Endothelial cell of umbilical vein (primary cell): ENCODE data around the gene XPNPEP1. TPM values are rescaled to one million over a fixed set of nuclear protein-coding genes. Genes with fewer than 3 reads are reported as not detected.

Experiments used
- BruUV-seq: library from RNA; stranded (reverse); fragments of 400-500 nt; replicated peaks from 2 replicates; lab custom pipeline; 2021; lab: Mats Ljungman, UMichigan
- CTCF ChIA-PET: fragments of 300-600, 350-600 bp; sonication (Branson Sonifier 250); formaldehyde crosslinking; loops from one replicate; lab custom pipeline; 2021; ENCODE audit warnings: antibody characterized with exemption, inconsistent platforms; lab: Charles Lee
- POLR2A ChIA-PET: fragments of 300-600, 350-600 bp; sonication (Branson Sonifier 250); formaldehyde crosslinking; loops from one replicate; lab custom pipeline; 2021; ENCODE audit warnings: antibody characterized with exemption, inconsistent platforms; lab: Charles Lee
- DNase-seq: peaks from one replicate; pipeline ENCODE4 v3.0.0-alpha.2; 2011; ENCODE audit warnings: low read depth, low spot score
- FAIRE-seq: peaks from 2 replicates; lab custom pipeline; 2011; peaks lifted over from hg19 to GRCh38; lab: Jason Lieb, UNC
- H2AFZ ChIP-seq: 2 replicates; pipeline ENCODE4 v1.6.0; 2012; ENCODE audit warnings: low read depth, low read length, control low read depth, inconsistent platforms
- H3K27ac ChIP-seq: 2 replicates; pipeline ENCODE4 v1.5.1; 2011; ENCODE audit warnings: low read depth, mild to moderate bottlenecking, control low read depth, low read length, moderate library complexity; ENCODE audit not compliant: insufficient read depth
- H3K27me3 ChIP-seq, 2 experiments: 2 replicates each; pipeline versions ENCODE4 v1.6.0 to v1.6.1; 2011; ENCODE audit warnings: low read length in 2 of 2, mixed read lengths in 1 of 2; ENCODE audit not compliant: control insufficient read depth in 2 of 2, insufficient read depth in 2 of 2
- H3K36me3 ChIP-seq, 2 experiments: 2 replicates in 1 of 2; 3 replicates in 1 of 2; pipeline ENCODE4 v1.5.1; 2011; ENCODE audit warnings: low read length in 2 of 2, mild to moderate bottlenecking in 1 of 2, moderate library complexity in 1 of 2; ENCODE audit not compliant: control insufficient read depth in 2 of 2, insufficient read depth in 2 of 2; ENCODE audit errors: extremely low read depth in 1 of 2
- H3K4me1 ChIP-seq: 3 replicates; pipeline ENCODE4 v1.5.1; 2011; ENCODE audit warnings: mild to moderate bottlenecking, low read length; ENCODE audit not compliant: control insufficient read depth, insufficient read depth; ENCODE audit errors: extremely low read depth
- H3K4me2 ChIP-seq: 2 replicates; pipeline ENCODE4 v1.6.1; 2011; ENCODE audit warnings: low read length, control low read depth, mixed read lengths; ENCODE audit not compliant: insufficient read depth
- H3K4me3 ChIP-seq, 3 experiments: fragments of 200-600 bp in 1 of 3; sonication (generic), shearing (Covaris generic) in 1 of 3; replicated peaks in 1 of 3; 2 replicates each; pipeline ENCODE4 v1.5.1; 2011 to 2016; ENCODE audit warnings: control low read depth in 3 of 3, low read length in 3 of 3, mild to moderate bottlenecking in 2 of 3, inconsistent platforms in 1 of 3, low read depth in 1 of 3, moderate library complexity in 1 of 3; ENCODE audit not compliant: insufficient read depth in 1 of 3
- H3K79me2 ChIP-seq: 2 replicates; pipeline ENCODE4 v1.6.0; 2012; ENCODE audit warnings: low read length, inconsistent platforms; ENCODE audit not compliant: control insufficient read depth, insufficient read depth
- H3K9ac ChIP-seq: replicated peaks from 2 replicates; pipeline ENCODE3; 2011; ENCODE audit warnings: low read length, control low read depth; ENCODE audit not compliant: insufficient read depth; ENCODE audit errors: extremely low read depth
- H3K9me1 ChIP-seq: replicated peaks from 3 replicates; pipeline ENCODE4 v1.6.0; 2011; ENCODE audit warnings: mild to moderate bottlenecking, low read length; ENCODE audit not compliant: control insufficient read depth, insufficient read depth; ENCODE audit errors: extremely low read depth
- H3K9me3 ChIP-seq: replicated peaks from 2 replicates; pipeline ENCODE4 v1.5.1; 2012; ENCODE audit warnings: low read length, inconsistent platforms; ENCODE audit not compliant: control insufficient read depth, insufficient read depth
- H4K20me1 ChIP-seq: replicated peaks from 2 replicates; pipeline ENCODE3; 2011; ENCODE audit warnings: mild to moderate bottlenecking, low read length; ENCODE audit not compliant: control insufficient read depth, insufficient read depth; ENCODE audit errors: extremely low read depth
- EZH2 ChIP-seq: IDR thresholded peaks from 2 replicates; pipeline ENCODE4 v1.6.1; 2012; ENCODE audit warnings: borderline replicate concordance, low read depth, mild to moderate bottlenecking, moderate library complexity, low read length, inconsistent platforms; ENCODE audit not compliant: severe bottlenecking
- GATA2 ChIP-seq: IDR thresholded peaks from 2 replicates; pipeline ENCODE4 v1.7.0; 2011; ENCODE audit warnings: low read depth, mild to moderate bottlenecking, moderate library complexity, mixed read lengths, low read length; ENCODE audit not compliant: insufficient read length, insufficient read depth
- JUN ChIP-seq: IDR thresholded peaks from 2 replicates; pipeline ENCODE4 v1.6.1; 2011; ENCODE audit warnings: borderline replicate concordance, low read depth; ENCODE audit not compliant: insufficient read length, insufficient read depth
- MYC ChIP-seq: IDR thresholded peaks from one replicate; pipeline ENCODE4 v1.6.1; 2011; ENCODE audit warnings: mild to moderate bottlenecking, low read depth, low read length
- dilution Hi-C: fragments of 300-500 bp; cut with MboI; formaldehyde crosslinking; loops from one replicate; pipeline ENCODE4 v1.15.0; 2019; ENCODE audit warnings: low sequenced_read_pairs; ENCODE audit not compliant: extremely low pct_ligation_motif_present
- intact Hi-C: fragments of 100-400 bp; cut with micrococcal nuclease; formaldehyde crosslinking; loops from one replicate; pipeline ENCODE4 v1.10.0; 2022
- polyA plus RNA-seq, 4 experiments: library from polyadenylated mRNA; depleted of rRNA in 3 of 4; stranded (reverse) in 3 of 4; unstranded in 1 of 4; fragments of >200 nt; gene quantifications; 2 replicates each; pipeline versions ENCODE4 v1.2.1 to v1.2.3, GENCODE V29; 2011 to 2012; ENCODE audit warnings: missing spikeins in 1 of 4
- total RNA-seq: library from RNA; stranded (reverse); gene quantifications from 2 replicates; pipeline ENCODE4 v1.2.3, GENCODE V29; 2021
- TF ChIP-seq, protein P1 (sequence below), 2 donors: IDR thresholded peaks; 1 replicate in 1 of 2; 2 replicates in 1 of 2; pipeline ENCODE4 v1.5.1; 2011; ENCODE audit warnings: low read length in 2 of 2, mild to moderate bottlenecking in 2 of 2, moderate library complexity in 2 of 2, control low read depth in 1 of 2, inconsistent platforms in 1 of 2, low read depth in 1 of 2; ENCODE audit not compliant: insufficient read depth in 1 of 2; ENCODE audit errors: extremely low read depth in 1 of 2

XPNPEP1 gene
- total and polyA plus RNA-seq, 2 donors (not counting 3 experiments of a cell fraction or from before 2014, with no cell fraction given): 81.1 to 245 TPM

DNA sequence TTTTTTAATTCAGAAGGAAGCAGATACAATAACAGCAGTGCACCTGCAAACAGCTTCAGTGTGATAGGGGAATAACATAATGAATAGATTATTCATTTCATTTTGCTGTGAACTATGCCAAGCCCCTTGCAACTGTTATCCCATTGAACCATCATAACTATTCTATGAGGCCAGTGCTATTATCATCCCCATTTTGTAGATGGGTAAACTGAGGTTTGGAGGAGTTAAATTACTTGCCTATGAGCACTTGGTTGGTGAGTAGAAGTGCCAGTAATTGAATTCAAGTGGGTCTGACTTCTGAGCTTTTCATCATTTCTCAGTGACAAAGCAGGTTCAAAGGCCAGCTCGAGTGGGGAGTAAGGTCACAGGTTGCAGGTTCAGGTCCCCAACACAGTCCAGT, 16.8 kb upstream of the XPNPEP1 start:
- POLR2A ChIA-PET: no interaction called here
- no peaks in the 10 kb centered on the region for H3K9me3 ChIP-seq
- CTCF ChIA-PET: interaction anchor here (0.9 to 2.7 kb wide), 5 partner anchors 9 to 56 kb away, joined by 3 to 11 read pairs (median 10); no protein-coding TSS in a partner anchor
- intact Hi-C loops (no loop called here), dilution Hi-C loops (no loop called here)
- H3K27ac ChIP-seq: no peak overlapping the region
- DNase-seq (no peak), FAIRE-seq (no peak)
- peaks cover 16% of the 10 kb centered on the region for H3K4me1 ChIP-seq
- no peaks in the 10 kb centered on the region for H3K27me3 ChIP-seq
- no peaks in the 10 kb centered on the region for H4K20me1 ChIP-seq
- no TSS peak for BruUV-seq
- no peak overlapping the region for H3K4me2 ChIP-seq
- no peaks in the 10 kb centered on the region for H3K9me1 ChIP-seq
- H2AFZ ChIP-seq: no peak overlapping the region
- TF ChIP-seq JUN (no peak), MYC (no peak), GATA2 (no peak), EZH2 (no peak)
- TF ChIP-seq, protein P1, sequence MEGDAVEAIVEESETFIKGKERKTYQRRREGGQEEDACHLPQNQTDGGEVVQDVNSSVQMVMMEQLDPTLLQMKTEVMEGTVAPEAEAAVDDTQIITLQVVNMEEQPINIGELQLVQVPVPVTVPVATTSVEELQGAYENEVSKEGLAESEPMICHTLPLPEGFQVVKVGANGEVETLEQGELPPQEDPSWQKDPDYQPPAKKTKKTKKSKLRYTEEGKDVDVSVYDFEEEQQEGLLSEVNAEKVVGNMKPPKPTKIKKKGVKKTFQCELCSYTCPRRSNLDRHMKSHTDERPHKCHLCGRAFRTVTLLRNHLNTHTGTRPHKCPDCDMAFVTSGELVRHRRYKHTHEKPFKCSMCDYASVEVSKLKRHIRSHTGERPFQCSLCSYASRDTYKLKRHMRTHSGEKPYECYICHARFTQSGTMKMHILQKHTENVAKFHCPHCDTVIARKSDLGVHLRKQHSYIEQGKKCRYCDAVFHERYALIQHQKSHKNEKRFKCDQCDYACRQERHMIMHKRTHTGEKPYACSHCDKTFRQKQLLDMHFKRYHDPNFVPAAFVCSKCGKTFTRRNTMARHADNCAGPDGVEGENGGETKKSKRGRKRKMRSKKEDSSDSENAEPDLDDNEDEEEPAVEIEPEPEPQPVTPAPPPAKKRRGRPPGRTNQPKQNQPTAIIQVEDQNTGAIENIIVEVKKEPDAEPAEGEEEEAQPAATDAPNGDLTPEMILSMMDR (IDR thresholded peaks at IDR 0.05; ENCODE audit: extremely low read depth in 1 of 2, insufficient read depth in 1 of 2, low read depth in 1 of 2, low read length in 2 of 2): no peak
- H3K36me3 ChIP-seq: no peaks in the 10 kb centered on the region
- no peak overlapping the region for H3K4me3 ChIP-seq
- H3K9ac ChIP-seq: no peak overlapping the region
- no peaks in the 10 kb centered on the region for H3K79me2 ChIP-seq
